Measurements from ENCODE around the gene PLOD3.

Gene PLOD3

GRCh38 chr7:101186194-101186593 lies 31.2 kb downstream of the PLOD3 start:
- in situ Hi-C loops (cut with MboI; ENCODE audit: low sequenced_read_pairs): no loop called here

GRCh38 chr7:101185258-101185839 lies 32.0 kb downstream of the PLOD3 start:
- in situ Hi-C loops (cut with MboI; ENCODE audit: low sequenced_read_pairs): no loop called here

DNA sequence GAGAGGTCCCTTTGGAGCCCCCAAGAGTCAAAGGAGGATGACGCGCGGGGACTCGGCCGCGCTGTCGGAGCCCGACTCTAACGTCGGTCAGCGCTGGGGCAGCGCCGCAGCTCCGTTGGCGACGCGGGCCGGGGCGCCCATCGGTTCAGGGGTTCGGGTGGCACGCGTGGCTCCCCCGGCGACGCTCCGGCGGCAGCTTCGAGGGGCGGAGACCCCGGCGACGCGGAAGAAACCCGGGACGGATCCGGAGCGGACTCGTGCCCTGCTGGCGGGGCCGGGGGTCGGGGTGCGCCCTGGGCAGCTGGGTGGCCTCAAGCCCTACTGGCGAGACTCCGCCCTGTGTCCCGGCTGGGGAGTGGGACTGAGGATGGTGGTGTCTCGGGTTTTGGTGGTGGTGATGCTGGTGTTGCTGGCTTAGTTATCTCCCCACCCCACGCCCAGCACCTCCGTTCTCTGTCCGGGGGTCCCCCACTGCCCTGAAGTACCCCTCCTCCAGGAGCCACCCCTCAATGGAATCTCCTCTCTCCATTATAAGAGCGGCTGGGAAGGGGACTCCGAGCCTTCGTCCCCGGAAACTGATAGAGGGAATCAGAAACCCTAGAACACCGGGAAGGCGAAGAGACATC lies 37.1 kb downstream of the PLOD3 start, which contains the start of gene NAT16:
Gene NAT16, minus strand, starts transcription at position 164 of the 626 bp plus-strand sequence. CDS start 5,486 bp downstream, outside the sequence.
- in situ Hi-C loops (cut with MboI; ENCODE audit: low sequenced_read_pairs): no loop called here

DNA sequence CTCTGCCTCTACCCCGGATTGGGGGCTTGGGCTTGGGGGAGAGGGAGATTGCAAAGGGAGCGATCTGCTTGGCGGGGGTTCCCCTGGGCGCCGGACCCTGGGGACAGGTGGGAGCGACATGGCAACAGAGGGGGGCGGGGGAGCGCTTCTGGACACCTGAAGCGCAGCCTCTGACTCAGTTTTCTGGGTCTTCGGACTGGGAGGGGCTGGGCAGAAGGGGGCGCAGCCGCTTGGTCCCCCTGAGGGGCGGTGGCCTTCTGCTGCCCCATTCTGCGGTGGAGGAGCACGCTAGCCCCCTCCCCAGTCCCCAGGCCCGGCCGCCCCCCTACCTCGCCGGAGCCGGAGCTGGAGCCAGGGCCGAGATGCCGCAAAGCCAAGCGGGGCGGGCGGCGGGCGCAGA lies 37.7 kb downstream of the PLOD3 start:
- in situ Hi-C loops (cut with MboI; ENCODE audit: low sequenced_read_pairs): no loop called here

GRCh38 chr7:101179117-101179516 lies 38.3 kb downstream of the PLOD3 start:
- in situ Hi-C loops (cut with MboI; ENCODE audit: low sequenced_read_pairs): no loop called here

GRCh38 chr7:101177644-101178043 lies 39.7 kb downstream of the PLOD3 start:
- in situ Hi-C loops (cut with MboI; ENCODE audit: low sequenced_read_pairs): no loop called here

DNA sequence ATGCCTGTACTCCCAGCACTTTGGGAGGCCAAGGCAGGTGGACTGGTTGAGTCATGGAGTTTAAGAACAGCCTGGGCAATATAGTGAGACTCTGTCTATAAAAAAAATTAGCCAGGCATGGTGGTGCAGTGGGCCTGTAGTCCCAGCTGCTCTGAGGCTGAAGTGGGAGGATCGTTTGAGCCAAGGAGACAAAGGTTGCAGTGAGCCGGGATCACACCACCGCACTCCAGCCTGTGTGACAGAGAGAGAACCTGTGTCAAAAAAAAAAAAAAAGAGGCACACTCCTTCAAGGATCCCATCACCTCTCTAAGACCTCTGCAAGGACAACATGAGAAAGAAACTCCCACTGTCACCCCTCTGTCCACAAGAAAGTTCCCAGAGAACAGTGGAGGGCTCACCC lies 41.7 kb downstream of the PLOD3 start:
- in situ Hi-C loops (cut with MboI; ENCODE audit: low sequenced_read_pairs): no loop called here

DNA sequence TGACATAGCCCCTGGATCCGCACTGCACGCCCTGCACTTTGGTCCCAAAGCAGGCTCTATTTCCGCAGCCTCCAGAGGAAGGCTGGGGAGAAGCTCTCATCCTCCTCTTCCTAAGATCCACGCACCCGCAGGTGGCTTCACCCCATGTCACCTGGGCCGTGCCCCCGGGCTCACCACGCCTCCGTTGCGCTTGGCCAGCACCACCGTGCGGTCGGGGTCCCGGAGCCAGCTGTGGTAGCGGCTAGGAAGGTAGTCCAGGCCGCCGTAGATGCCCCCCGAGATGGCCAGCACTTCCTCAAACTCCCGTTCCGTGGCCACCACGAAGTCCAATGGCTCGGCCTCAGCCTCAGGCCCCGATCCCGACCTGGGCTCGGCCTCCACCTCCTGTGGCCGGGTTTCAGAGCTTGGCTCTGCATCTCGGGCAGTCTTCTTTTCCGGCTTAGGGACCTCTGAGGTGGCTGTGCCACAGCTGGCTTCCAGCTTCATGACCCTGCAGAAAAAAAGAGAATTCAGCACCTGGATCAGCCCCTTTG lies 43.0 kb downstream of the PLOD3 start:
- in situ Hi-C loops (cut with MboI; ENCODE audit: low sequenced_read_pairs): no loop called here

DNA sequence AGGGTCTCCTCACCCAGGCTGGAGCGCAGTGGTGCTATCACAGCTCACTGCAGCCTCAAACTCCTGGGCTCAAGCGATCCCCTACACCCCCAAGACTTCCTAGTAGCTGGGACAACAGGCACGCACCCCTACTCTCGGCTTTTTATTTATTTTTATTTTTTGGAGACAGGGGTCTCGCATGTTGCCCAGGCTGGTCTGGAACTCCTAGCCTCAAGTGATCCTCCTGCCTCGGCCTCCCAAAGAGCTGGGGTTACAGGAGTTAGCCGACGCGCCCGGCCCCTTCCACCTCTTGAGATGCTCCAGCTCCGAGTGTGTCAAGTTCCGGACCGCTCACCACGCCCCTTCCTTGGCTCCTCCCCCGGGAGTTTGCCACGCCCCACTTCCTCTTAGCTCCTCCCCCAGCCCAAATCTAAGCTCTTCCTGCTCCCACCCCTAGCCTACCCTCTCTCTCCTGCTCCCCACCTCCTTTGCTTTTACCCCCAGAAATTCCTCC lies 43.6 kb downstream of the PLOD3 start:
- in situ Hi-C loops (cut with MboI; ENCODE audit: low sequenced_read_pairs): no loop called here

DNA sequence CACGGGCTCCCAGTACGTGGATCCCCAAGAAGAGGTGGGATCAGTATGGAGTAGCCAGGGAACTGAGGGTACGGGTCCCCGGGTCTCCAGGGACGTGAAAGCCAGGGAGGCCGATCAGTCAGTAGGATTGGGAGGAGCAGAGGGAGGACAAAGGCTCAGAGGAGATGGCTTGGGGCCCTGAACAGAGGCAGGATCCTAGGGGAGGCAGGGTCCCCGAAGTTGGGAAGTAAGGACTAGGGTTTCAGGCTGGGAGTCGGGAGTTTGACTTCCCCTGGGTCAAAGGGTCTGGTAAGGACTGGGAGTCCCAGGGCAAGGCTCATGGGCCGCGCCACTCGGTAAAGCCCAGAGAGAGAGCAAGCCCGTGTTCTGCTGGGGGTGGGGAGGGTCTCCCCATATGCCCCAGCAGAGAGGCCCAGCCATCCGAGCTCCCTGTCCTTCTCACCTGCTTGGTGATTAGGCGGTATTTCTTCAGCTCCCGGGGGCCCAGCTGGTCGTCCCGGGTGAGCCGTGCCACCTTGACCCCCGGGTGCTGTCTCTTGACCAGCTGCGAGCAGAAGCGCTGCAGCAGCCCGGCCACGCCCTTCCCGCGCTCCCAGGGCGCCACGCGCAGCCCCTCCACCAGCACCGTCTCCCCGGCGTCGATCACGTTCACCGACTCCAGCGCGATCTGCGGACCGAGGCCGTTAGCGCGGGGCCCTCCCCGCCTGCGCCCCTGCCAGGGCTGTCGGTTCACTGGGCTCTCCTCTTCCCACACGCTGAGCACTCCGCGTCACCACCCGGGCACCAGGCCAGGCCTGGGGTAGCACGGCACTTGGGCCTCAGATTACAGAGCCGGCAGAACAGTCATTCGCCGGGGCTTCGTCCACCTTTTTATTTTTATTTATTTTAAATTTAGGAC lies 44.3 kb downstream of the PLOD3 start:
- in situ Hi-C loops (cut with MboI; ENCODE audit: low sequenced_read_pairs): no loop called here

DNA sequence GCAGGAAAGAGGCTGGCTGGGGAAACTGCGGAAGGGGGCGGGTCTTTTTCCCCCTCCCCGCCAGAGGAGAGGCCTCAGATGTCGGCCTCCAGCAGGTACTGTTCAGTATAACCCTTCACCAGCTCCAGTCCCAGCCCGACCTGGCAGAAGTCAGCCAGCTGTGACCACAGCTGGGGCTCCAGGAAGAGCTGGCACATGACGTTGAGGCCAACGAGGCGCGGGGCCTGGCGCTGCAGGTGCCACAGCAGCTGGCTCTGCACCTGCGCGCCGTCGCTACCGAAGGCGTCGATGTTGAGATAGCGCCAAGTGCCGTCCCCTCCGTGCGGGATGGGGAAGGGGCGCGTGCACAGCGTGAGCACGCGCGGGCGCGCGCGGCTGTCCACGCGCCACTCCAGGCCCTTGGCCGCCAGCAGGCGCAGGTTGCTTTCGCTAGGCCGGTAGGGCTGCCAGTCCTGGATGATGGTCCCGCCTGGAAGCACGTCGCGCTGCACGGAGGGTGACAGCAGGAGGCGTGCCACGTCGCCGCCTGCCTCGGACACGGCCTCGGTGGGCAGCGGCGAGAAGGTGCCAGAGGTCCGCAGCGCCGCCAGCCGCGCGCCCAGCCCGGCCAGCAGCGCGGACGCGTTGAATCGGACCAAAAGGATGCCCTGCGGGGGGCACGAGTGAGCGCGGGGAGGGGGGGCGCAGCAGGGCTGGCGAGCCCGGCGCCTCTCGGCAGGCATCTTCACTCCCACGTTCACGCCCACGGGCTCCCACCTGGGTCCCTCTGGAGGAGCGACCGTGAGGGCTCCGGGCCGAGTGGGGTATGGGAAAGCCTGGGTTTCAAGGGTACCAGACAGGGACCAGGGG lies 45.2 kb downstream of the PLOD3 start:
- in situ Hi-C loops (cut with MboI; ENCODE audit: low sequenced_read_pairs): no loop called here

- in situ Hi-C loops (cut with MboI; ENCODE audit: low sequenced_read_pairs): no loop called here
These were observed 45.9 kb downstream of the PLOD3 start for GRCh38 chr7:101171442-101171837.

GRCh38 chr7:101170617-101171441 lies 46.6 kb downstream of the PLOD3 start:
- in situ Hi-C loops (cut with MboI; ENCODE audit: low sequenced_read_pairs): no loop called here

DNA sequence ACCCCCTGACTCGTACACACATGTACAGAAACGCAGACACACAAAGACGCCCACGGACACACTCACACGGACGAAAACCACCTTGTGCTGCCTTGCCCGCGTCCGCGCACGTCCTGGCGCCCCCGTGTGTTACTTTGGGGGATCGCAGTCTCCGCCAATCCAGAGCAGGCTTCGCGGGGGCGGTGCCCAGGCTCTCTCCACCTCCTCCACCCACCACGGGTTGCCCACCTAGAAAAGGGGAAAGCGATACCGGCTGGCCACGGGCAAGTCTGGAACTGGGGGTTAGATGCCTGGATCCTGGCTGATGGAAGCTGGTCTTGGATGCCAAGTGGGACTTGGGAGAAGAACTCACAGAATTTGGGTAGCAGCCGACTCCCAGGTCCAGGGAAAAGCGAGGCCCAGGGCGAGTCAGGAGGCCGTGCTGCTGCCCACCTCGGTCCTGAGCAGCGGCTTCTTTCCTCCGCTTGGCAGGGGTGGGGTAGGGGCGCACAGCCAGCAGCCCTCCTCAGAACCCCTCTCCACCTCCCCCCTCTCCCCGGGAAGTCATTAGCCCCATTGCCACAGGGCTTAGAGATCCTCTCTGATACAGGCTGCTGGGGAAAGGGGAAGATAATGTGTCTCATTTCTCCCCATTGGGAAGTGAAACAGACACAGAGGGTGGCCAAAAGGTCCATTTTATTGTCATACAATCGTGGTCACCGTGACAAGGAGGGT lies 47.4 kb downstream of the PLOD3 start:
- in situ Hi-C loops (cut with MboI; ENCODE audit: low sequenced_read_pairs): no loop called here

DNA sequence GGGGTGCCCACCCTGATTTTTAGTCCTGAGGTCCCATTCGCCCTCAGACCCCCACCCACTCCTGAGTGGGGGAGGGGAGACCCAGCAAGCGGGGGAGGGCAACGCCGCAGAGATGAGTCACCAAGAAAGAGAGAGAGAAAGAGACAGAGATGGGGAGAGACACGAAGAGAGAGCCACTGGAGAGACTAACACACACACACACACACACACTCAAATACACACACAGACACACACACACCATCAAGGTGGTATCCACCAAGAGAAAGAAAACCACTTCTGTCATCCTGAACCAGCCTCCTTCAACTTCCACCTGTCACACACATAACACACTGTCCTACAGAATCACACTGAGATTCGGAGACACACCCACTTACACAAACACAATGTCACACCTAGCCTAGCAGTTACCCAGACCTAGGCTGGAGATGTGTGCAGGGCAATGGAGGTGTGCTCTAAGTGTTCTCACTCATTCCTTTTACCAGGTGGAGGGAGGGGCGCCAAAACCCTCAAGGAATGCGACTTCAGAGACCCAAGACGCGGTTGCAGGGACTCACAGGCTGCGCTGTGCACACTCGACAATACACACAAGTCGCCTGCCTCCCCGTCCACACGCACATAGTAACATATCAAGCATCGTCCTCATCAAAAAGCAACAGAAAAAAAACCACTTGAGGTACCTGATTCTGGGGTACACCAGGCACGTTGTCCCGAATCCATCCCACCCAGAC lies 48.1 kb downstream of the PLOD3 start:
- in situ Hi-C loops (cut with MboI; ENCODE audit: low sequenced_read_pairs): no loop called here

DNA sequence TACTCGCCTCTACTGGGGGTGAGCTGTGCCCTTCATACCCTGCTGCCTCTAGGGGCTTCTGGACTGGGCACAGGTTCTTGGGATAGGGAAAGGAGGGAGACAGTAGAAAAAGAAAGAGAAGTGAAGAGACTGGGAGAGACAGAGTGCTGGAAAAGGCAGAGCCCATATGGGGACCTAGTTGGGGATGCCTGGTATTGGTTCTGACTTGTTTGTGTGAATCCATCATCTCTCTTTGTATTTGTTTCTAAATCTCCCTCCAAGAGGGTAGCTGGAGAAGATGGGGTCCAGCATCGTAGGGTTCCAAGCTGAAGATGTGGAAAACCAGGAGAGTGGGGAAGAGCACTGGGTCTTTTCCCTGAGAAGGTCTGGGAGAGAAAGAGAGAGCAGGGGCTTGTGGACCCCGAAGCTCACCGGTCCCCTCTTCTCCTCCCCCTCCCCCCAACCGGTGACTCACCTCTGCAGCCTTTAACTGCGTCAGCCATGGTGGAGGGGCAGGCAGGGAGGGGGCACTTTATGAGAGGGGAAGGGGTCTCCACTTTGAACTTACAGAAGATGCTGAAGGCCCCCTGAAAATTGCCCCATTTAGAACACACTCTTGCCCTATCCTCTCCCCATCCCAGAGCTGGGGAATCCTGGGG lies 48.9 kb downstream of the PLOD3 start:
- in situ Hi-C loops (cut with MboI; ENCODE audit: low sequenced_read_pairs): no loop called here

GRCh38 chr7:101167645-101168411 lies 49.6 kb downstream of the PLOD3 start:
- in situ Hi-C loops (cut with MboI; ENCODE audit: low sequenced_read_pairs): no loop called here

All from HL-60/S4 treated with retinoic acid at 250 ng/mL for 4 days and 3 days (cell line).